Stimulated activated CD8-positive, alpha-beta memory T cell treated with anti-CD3 and anti-CD28 coated beads, Interleukin-4, amount 100 ng/mL, for 4 hours (primary cell): ENCODE results near the gene FAM72B.
A peak's percentile ranks its signal among the peaks of the same experiment; 100 is the strongest.
"Not testable (repeated sequence)": the region's sequence is repeated elsewhere in the genome, so short reads cannot be mapped to it uniquely, and the experiment has no call there.

Experiments
- DNase-seq, 2 donors: peaks; one replicate each; pipeline ENCODE4 v3.0.0-alpha.2; 2020; ENCODE audit warnings: low read depth in 2 of 2, low spot score in 1 of 2

FAM72B gene

DNA sequence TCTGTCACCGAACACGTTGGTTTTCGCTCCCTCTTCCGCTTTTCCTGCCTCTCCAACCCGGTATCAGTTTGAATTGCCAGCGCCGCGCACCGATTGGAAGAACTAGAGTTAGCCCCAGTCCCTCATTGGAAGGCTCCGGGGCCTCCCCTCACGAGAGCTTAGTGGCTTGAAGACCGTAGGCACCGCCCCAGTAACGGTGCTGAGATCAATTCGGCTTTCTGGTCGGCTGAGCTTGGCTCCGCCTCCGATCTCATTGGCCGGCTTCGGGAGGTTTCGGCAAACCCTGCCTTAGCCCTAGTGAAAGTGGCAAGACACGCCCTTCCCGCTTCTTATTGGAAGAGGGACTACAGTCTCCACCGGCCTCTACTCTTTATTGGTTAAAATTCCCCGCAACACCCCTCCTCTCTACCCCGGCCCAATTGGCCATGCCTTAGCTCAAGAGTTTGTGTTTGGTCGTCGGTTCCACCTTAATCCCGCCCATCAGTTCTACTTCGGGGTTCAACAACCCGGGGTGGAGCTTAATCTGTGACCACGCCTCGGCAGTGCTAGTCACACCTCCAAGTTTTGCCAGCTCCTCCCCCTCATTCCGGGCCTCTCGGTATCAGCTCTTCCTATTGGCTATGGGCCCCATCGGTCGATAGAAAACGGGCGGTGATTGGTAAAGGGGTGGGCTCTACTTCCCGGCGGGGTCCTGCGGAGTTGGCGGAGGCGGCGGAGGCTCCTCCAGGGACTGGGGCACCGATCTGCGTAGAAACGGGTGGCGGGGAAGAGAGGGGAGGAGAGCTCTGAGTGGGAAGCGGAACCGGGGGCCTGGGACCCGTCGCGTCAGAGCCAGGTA lies at the start of gene FAM72B, which contains the start of gene SRGAP2C:
TSS of gene FAM72B (minus strand) at position 51 of the 838 bp plus-strand sequence. CDS start 851 bp downstream, outside the sequence.
TSS of gene SRGAP2C (plus strand) at position 686 of the 838 bp plus-strand sequence. CDS start 2,472 bp downstream, outside the sequence.
- peak; percentile 74 to 85 for DNase-seq

DNA sequence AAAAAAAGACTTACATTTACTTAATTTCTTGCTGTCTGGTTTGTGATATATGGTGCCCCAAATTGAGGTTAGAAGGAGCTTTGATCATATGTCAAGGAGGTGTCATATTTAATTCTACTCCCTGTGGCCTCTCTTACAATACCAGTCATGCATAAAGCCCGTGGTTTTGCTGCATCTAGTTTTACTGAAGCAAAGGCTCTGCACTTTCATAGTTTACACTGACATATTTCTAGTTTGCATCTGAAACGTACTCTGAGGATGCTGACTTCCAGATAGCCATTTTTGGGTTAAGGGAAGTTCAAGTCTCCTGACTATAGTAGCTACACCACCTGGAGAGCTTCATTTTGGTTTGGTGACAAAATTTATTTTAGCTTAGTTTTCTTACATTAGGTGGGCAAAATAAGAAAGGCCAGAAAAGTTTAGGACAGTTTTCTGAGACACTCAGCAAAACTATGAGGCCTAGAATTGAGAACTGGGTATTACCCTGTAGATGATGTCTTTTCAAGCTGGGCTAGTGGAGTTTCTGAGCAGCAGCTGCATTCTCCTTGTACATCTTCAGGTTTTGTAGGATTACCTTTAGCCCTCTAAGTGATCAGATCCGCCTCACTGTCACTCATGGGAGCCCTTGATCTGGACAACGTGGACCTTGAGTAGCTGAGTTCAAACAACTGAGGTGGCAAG lies 48.4 kb upstream of the FAM72B start:
- not testable (repeated sequence) for DNase-seq

DNA sequence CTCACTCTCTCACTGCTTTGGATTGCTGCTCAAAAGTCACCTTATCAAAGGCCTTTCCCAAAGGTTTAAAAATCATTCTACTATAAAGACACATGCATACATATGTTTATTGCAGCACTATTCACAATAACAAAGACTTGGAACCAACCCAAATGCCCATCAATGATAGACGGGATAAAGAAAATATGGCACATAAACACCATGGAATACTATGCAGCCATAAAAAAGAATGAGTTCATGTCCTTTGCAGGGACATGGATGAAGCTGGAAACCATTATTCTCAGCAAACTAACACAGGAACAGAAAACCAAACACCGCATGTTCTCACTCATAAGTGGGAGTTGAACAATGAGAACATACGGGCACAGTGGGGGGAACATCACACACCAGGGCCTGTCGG lies 46.5 kb upstream of the FAM72B start:
- DNase-seq = not testable (repeated sequence)

DNA sequence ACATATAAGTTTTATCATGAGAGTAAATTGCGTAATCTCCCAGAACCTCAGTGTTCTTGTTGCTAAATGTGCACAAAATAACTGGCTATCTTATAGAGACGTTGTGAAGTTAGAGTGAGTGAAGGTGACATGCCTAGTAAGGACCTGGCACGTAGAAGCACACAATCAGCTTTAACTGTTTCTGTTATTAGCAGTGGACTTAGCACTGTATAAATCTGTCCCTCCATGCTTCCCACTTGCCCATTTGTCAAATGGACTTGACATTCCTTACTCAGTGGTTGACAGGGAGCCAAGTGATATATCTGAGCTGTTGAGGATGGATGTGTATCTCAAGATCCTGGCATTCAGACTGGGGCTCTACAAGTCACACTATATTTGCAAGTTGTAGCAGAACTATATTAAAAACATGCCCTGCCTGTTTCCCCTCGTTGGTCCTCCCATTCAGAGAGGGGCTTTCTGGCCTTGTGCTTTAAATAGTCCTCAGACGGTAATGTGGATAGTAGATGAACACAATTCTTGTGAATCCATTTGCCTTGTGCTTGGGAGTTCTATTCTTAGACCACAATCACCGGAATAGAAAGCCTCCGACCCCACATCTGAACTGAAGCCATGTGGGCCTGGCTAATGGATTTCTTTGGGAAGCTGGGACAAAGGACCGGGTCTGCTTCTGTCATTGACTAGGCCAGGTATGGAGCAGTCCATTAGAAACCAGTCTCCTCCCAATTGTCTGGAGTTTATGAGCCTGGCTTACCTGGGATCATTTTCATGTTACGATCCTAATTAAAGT lies 43.6 kb upstream of the FAM72B start:
- DNase-seq = not testable (repeated sequence)

DNA sequence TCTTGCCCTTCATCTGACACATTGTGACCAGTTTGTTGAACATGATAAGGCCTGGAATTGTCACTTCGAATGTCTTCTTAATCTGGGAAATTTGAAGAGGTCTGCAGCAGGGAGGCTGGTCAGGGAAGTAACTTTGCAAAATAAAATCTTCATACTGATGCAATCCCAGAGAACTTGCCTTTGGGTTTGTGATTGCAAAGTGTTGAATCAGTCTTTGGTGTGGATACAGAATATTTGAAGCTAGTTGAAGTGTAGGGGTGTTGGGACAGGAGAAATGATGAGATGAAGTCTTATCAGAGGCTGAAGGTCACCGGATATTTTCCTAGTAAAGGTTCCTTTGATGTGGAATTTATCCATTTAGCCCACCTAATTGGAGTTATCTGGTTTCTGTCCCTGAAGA lies 42.8 kb upstream of the FAM72B start:
- not testable (repeated sequence) for DNase-seq

DNA sequence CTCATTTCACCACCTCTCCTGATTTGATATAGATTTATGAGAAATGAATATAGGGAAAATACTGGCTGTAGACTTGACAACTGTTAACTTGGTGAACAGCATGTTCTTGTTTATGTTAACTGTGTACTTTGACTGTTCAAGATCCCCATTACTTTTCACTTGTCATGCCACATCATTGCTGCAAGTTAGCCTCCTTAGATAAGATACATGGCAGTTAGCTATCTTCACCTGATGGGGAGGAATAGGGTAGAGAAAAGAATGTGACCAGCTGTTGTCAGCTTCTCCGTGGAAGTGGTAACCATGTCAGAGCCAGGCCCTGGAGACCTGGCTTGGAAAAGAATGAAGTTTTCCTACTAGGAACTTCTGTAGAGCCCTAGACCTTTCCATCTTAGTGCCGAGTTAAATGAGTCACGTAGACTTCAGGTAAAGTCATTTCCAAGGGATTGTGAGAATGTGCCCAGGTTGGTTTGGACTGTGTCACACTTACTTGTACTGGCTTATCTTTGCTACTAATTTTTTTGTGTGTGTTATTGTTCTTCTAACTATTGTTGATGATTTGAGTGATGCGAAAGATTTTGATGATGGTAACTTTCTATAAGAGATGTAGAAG lies 42.3 kb upstream of the FAM72B start:
- DNase-seq = not testable (repeated sequence)

DNA sequence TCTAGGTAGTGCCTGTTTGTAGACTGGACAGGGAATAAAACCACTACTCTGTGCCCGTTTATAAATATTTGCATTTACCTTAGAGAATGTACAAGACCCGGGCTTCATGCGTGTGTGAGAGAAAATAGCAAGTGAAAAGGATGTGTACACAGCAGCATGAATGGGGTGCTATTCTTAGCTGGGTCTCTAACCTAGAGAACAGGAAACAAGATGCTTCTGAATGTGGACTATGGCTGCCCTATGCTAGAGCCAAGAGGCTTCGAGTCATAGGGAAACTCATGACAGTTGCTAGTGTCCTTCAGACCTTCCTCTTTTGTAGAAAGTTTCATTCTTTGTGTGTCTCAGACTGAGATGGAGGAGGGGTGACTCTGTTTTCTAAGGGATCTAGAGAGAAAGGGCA lies 40.6 kb upstream of the FAM72B start:
- not testable (repeated sequence) for DNase-seq

DNA sequence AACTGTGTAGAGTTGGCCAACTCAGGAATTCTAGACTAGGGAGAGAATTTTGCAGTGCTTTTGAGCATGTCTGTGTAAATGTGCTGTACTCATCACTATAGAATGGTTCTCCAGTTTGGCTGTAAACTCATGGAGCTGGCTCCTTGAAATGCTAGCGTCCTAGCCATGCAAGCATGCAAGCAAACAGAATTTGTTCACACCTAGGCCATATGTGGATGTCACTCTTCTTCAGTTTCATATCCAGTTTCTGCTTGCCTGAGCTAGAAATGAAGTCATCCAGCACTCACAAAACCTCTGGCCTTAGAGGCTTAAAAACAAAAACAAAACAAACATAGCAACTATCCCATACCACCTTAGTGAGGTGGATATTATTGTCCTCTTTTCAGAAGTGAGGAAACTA lies 37.6 kb upstream of the FAM72B start:
- not testable (repeated sequence) for DNase-seq

DNA sequence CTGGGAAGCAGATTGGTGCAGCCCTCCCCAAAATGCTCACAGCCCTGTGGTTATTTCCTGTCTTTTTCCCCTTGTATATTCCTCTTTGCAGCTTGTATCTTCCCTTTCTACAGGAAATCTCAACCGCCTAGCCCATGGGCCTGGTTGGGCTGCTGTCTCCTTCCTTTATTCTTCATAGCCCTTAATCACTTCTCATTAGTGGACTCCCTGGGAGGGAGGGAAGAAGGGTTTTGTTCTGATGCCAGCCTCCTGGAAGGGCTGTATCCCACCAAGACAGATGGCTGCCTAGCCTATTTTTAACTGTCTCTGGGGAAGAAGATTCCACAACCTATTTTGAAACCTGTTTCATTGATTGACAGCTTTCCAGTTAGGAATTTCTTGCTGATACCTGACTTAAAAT lies 32.5 kb upstream of the FAM72B start:
- DNase-seq = not testable (repeated sequence)

DNA sequence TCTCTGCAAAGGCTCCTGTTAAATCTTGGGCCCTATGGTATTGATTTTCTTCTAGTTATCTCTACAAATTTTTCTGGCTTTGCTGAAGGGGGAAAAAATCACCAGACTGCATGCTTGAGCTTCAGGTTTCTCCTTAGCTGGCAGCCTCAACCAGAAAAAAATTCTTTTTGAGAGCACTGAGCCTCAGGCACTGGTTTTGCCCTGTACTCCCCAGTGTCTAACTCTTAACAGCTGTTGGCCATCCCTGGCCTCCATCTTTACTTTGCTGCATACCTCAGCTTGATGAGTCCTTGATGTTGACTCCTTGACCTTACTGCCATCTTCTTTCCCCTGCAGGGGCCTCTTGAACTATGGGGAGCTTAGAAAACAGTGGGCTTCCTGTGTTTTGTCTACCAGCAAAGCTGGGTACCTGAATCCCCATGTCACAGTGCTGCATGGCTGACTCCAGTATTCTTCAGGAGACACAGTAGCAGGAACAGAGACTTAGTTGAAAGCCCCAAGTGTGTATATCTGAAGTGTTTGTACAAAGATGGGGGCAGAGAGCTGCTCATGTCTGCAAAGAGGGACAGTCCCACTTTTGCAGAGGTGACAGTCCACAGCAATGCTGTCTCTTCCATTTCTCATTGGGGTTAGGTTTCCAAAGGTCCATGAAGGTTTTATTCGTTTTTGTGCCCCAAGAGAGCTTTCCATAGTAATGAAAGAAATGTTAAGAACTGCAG lies 31.7 kb upstream of the FAM72B start:
- DNase-seq = not testable (repeated sequence)

DNA sequence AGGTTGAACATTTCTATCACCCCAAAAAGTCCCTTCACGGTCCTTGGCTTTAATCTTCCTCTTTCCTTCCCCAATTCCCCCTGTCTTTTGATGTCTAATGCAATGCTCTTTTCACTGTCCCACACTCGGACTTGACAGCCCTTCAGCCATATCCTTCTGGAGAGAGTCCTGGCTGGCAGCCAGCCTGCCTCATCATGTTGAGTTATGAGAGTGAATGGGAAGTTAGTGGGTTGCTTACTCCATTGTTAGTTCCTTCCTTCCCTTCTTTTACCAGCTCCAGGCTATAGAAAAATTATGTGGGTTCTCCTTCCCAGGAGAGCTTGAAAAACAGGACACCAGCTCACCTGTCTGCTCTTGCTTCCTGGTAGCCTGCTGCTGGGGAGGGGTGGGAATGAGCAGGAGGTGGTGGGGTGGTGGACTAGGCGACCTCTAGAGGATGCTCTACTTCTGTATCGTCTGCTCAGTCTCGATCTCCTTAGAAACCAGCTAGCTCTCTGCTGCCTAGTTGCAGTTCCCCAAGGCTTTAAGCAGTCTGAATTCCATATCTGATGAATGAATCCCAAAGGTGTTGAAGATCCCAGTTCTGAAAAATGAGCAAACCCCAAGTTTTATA lies 30.5 kb upstream of the FAM72B start:
- not testable (repeated sequence) for DNase-seq

DNA sequence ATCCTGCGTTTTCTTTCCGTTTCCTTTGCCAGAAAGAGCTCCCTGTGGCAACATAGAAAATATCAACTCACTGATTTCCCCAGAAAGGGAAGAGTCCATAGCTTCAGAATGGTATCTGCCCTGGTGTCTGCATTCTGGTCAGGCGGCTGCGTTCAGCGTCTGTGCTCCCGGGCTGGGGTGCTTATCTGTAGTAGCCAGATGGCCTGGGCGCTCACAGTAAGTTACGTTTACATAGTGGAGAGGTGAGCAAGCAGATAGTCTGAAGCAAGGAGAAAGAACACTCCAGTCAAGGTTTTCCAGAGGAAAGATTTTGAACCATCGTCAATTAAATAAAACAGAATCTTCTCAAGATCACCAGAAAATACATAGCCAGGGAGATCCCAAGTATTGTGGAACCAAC lies 29.4 kb upstream of the FAM72B start:
- DNase-seq = not testable (repeated sequence)

DNA sequence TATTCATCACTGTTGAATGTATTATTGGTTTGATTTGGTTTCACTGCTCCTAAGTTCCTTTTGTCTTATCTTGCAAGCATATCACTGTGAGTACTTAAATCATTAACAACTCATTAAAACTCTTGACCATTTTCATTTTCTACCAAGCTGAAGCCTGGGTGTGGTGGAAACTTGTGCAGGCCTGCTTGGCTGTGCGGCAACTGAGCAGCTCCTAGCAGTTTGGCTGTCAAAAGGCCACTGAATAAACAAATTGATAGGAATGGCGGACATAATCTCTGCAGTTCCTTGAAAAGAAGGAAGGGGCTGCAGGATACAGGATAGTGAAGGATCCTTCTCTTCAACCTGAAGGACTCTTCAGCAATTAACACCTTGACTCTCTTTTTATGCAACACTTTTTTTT lies 26.6 kb upstream of the FAM72B start:
- DNase-seq = not testable (repeated sequence)

DNA sequence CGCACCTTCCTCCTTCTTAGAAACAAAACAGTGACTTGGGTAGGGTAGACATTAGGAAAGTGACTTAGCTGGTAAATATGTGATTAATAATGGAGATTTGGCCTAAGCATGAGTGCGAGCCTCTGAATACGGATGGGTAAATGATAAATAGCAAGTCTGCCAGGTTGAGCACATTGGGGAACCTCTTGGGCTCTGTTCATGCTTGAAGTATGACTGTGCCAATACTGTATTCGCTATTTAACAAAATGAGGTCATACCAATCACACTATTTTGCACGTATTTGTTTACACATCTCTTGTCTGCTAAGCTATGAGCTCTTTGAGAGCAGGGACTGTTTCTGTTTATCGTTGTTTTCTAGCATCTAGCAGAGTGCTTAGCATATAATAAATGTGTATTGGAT lies 24.2 kb upstream of the FAM72B start:
- not testable (repeated sequence) for DNase-seq

DNA sequence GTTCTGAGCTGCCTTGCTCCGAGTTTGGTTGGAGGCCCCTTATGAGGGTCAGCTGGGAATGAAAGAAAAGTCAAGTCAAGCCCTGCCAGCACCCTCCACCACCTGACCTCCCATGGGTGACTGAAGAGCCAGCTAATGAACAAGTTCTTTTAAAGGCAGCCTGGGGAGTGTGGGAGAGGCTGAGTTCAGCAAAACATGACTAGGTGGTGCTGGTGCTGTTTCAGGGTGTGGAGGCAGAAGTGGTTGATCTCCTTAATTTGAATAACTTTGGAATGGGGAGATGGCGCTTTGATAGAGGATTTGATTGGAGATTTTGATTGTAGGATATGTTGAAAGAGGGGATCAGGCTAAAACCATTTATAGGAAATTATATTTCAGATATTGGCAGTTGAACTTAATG lies 23.2 kb upstream of the FAM72B start:
- not testable (repeated sequence) for DNase-seq

DNA sequence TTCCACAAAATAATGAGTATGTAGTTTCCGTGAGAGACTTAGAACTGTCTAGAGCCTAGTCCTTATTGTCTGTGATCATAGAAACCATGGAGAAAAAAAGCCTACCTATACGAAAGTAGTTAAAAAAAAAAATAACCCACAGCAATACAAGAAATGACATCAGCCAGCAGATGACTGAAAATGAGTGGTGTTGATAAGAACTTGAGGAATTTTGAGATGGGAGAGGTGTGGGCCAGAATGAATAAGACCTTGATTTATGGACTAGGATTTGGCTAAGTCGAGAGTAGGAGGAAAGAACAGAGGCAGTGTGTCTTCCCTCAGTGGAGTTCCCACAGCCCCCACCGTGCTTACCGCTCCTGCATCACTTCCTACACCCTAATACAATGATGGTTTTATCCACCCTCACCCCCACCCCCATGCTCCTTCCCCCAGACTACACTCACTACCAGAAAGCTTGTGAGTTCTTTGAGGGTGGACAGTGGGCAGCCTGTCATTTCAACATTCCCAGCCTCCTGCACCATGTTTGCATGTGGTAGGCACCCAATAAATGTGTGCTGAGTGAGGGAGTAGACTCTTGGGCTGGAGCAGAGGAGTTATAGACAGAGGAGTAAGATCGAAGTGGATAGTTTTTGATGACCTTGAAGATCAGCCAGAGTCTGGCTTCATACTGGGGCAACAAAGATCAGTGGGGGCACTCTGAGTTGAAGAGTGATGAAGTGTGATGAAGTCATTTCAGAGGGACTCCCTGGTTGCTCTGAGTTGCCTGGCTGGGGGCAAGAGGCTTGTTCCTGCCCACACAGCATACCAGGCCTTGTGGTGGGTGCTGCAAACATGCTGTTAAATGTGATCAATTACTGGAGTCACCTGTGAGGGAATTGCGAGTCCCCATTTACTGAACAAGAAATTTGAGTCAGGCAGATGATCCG lies 21.9 kb upstream of the FAM72B start:
- not testable (repeated sequence) for DNase-seq

DNA sequence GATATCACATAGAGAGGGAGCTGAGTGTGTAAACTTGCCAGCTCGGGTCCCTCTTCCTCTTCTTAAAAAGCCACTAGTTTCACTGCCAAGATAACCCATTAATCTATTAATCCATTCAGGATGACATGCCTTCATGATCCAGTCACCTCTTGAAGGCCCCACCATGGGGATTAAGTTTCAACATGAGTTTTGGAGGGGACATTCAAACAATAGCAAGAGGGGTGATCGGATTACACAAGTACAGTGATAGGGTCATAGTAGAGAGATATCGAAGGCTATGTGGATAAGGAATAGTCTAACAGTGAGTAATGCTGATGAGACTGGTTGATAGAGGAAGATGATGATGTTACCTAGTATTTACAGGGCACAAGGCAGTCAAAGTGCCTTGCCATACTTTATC lies 18.8 kb upstream of the FAM72B start:
- not testable (repeated sequence) for DNase-seq
